ENCODE results near the gene DNAJB8. TPM values are rescaled to one million over a fixed set of nuclear protein-coding genes. Genes with fewer than 3 reads are reported as not detected.
A peak's percentile ranks its signal among the peaks of the same experiment; 100 is the strongest.

The DNAJB8 gene
- total and polyA plus RNA-seq, 9 of the 15 experiments (the other 6 are each of a cell fraction or from before 2014, with no cell fraction given) = not detected

GRCh38 chr3:128480278-128480677, 13.6 kb upstream of the DNAJB8 start:
- no peaks in the 10 kb centered on the region for H3K9me1 ChIP-seq (ENCODE audit: control insufficient read depth, insufficient read depth, low read length)
- H3K36me3 ChIP-seq (ENCODE audit: control insufficient read depth, insufficient read depth, low read length) = peaks cover 69% of the 10 kb centered on the region
- TF ChIP-seq TEAD4 (IDR thresholded peaks at IDR 0.05; ENCODE audit: low read length) (0 out of 2 replicates have a peak, but pooled peaks have one; percentile 2), TEAD4 (CRISPR knock-in tag; IDR thresholded peaks at IDR 0.05; ENCODE audit: borderline replicate concordance) (no peak), PCBP2 (IDR thresholded peaks at IDR 0.05; ENCODE audit: low read depth, low read length, poor library complexity, severe bottlenecking) (no peak), CHD1 (IDR thresholded peaks at IDR 0.05; ENCODE audit: low read length) (no peak), RBFOX2 (IDR thresholded peaks at IDR 0.05; ENCODE audit: low read depth, low read length) (peak; percentile 80), OTX1 (CRISPR knock-in tag; IDR thresholded peaks at IDR 0.05) (no peak), KDM2B (CRISPR knock-in tag; IDR thresholded peaks at IDR 0.05) (no peak), RAD51 (IDR thresholded peaks at IDR 0.05; ENCODE audit: borderline replicate concordance, low read depth) (no peak), POLR2G (IDR thresholded peaks at IDR 0.05; ENCODE audit: low read depth, low read length) (peak; percentile 63; the same call in 1 of the 2 replicates), TSHZ1 (CRISPR knock-in tag; IDR thresholded peaks at IDR 0.05) (no peak)
- TF ChIP-seq, protein P1, sequence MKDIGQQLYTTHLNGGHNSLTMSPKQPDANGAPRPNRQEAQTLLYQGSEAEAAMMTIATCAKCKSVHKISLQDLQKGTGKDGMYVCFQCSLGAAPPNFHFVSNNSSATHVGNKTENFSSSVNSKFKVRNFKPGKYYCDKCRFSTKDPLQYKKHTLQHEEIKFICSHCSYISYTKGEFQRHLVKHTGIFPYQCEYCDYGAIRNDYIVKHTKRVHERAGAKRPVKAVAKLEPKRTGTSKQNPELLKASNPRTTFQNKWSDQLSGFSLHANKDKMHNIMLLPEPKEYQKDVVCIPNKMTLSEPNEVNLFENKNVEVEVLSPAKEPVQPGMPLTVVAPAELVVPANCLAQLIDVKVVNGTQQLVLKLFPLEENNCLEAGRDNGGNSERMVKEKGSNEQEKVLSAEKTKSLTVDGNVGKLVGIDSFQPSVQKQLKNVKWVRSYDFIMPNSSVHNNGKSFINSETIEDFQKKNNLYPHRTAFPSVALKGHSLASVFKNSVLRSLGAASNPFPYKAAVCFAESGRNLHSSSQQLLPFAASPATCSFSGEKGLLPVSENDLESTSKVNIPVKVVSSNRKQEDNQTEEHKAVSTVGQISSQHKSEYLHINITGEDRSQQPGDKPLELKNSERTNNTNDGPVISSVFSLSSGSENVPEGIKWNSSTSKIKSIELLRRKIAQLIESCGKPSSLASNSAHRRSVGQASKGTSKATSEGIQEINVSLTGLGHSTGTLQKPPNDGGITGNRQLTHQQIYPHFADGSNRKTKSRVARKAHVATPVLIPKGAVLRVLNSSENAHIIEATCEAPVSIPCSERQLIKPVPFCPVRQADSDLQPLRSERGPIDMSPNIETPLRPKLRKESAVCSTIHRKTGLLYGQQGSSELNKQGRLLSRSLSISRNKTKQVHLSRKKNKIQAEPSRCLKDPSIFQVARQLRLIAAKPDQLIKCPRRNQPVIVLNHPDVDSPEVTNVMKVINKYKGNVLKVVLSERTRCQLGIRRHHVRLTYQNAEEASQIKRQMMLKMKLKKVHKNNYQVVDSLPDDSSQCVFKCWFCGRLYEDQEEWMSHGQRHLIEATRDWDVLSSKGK (CRISPR knock-in tag; IDR thresholded peaks at IDR 0.05) = no peak
- peaks cover 18% of the 10 kb centered on the region for H4K20me1 ChIP-seq (replicated peaks; ENCODE audit: control insufficient read depth, insufficient read depth, low read length)
- no peaks in the 10 kb centered on the region for H3K9me3 ChIP-seq (replicated peaks; ENCODE audit: control insufficient read depth, insufficient read depth, low read depth, low read length)
- intact Hi-C loops (cut with micrococcal nuclease) = no loop called here
- no peaks in the 10 kb centered on the region for H3K27me3 ChIP-seq (ENCODE audit: control insufficient read depth in 2 of 2, insufficient read depth in 2 of 2, low read length in 2 of 2)
- no peak for FAIRE-seq
- CTCF ChIA-PET (ENCODE audit: low intra/inter-chr PET ratio) = no interaction called here
- DNase-seq (ENCODE audit: extremely low read depth in 1 of 4, low spot score in 3 of 4) = no peak
- no peak overlapping the region for H2AFZ ChIP-seq (ENCODE audit: low read depth, low read length)
- H3K4me2 ChIP-seq (ENCODE audit: insufficient read depth, low read length) = no peak overlapping the region
- H3K9ac ChIP-seq (ENCODE audit: insufficient read depth in 1 of 2, low read depth in 2 of 2, low read length in 2 of 2) = peak overlapping the region in 1 of 2 experiments; percentile 80; a peak in 2 of 4 replicates
- H3K4me3 ChIP-seq = no peak overlapping the region
- peaks cover 17 to 38% of the 10 kb centered on the region in 2 experiments; a peak in 3 of 5 replicates for H3K4me1 ChIP-seq (replicated peaks in 1 of 2; ENCODE audit: control insufficient read depth in 2 of 2, insufficient read depth in 2 of 2, low read length in 2 of 2)
- in situ Hi-C loops (cut with MboI) = no loop called here
- 73% methylated on average over 11 of the region's 11 CpGs for whole genome bisulfite sequencing (ENCODE audit: insufficient coverage, low coverage, missing lambda C conversion rate)
- POLR2A ChIA-PET = interaction anchor here (0.6 to 2.6 kb wide), 5 partner anchors 9 to 77 kb away, joined by 3 to 20 read pairs (median 3); no protein-coding TSS in a partner anchor
- no TSS peak for BruUV-seq (replicated peaks)
- H3K27ac ChIP-seq (ENCODE audit: extremely low read depth, low read depth, low read length) = peak overlapping the region; percentile 37; the same call in 2 of the 3 replicates
- ATAC-seq = no peak
- H3K79me2 ChIP-seq (ENCODE audit: control insufficient read depth, insufficient read depth, low read length) = peaks cover 52% of the 10 kb centered on the region

All from K562 (cell line).